CD14-positive monocyte (primary cell): Measurements from ENCODE around the gene TOLLIP. TPM values are rescaled to one million over a fixed set of nuclear protein-coding genes. Genes with fewer than 3 reads are reported as not detected.

Experiments
- DNase-seq, 3 donors: peaks; one replicate each; pipeline ENCODE4 v3.0.0-alpha.2; 2011 to 2022
- H2AFZ ChIP-seq: 2 replicates; pipeline ENCODE4 v1.6.0; 2012; ENCODE audit warnings: mild to moderate bottlenecking, low read depth, low read length, inconsistent platforms; ENCODE audit not compliant: insufficient read depth, poor library complexity, severe bottlenecking
- H3K27ac ChIP-seq, 2 donors: 1 replicate in 1 of 2; 2 replicates in 1 of 2; pipeline ENCODE4 v1.5.1; 2012 to 2013; ENCODE audit warnings: low read length in 2 of 2, control low read depth in 1 of 2, inconsistent platforms in 1 of 2, low read depth in 1 of 2, mild to moderate bottlenecking in 1 of 2
- H3K27me3 ChIP-seq, 2 donors: one replicate each; pipeline versions ENCODE4 v1.6.0 to v1.6.1; 2011 to 2013; ENCODE audit warnings: low read length in 2 of 2; ENCODE audit not compliant: control insufficient read depth in 2 of 2, insufficient read depth in 2 of 2
- H3K36me3 ChIP-seq, 2 donors: replicated peaks in 1 of 2; 1 replicate in 1 of 2; 2 replicates in 1 of 2; pipeline versions ENCODE4 v1.5.1 to v1.6.1; 2012 to 2013; ENCODE audit warnings: low read length in 2 of 2, control low read depth in 1 of 2, inconsistent platforms in 1 of 2, mild to moderate bottlenecking in 1 of 2; ENCODE audit not compliant: insufficient read depth in 2 of 2, control insufficient read depth in 1 of 2
- H3K4me1 ChIP-seq, 2 donors: 1 replicate in 1 of 2; 2 replicates in 1 of 2; pipeline versions ENCODE4 v1.5.1 to v1.6.1; 2012 to 2013; ENCODE audit warnings: low read length in 2 of 2, control low read depth in 1 of 2, inconsistent platforms in 1 of 2, mild to moderate bottlenecking in 1 of 2, moderate library complexity in 1 of 2; ENCODE audit not compliant: insufficient read depth in 2 of 2, control insufficient read depth in 1 of 2
- H3K4me2 ChIP-seq: replicated peaks from 2 replicates; pipeline ENCODE3; 2012; ENCODE audit warnings: low read length, moderate library complexity, mild to moderate bottlenecking; ENCODE audit not compliant: poor library complexity, severe bottlenecking; ENCODE audit errors: extremely low read depth
- H3K4me3 ChIP-seq, 3 experiments: fragments of 200-600 bp in 1 of 3; sonication (generic) in 1 of 3; replicated peaks in 1 of 3; 1 replicate in 2 of 3; 2 replicates in 1 of 3; pipeline ENCODE4 v1.5.1; 2011 to 2013; ENCODE audit warnings: low read length in 3 of 3, mild to moderate bottlenecking in 3 of 3, control low read depth in 2 of 3, low read depth in 2 of 3, inconsistent platforms in 1 of 3, moderate library complexity in 1 of 3
- H3K79me2 ChIP-seq: 2 replicates; pipeline ENCODE4 v1.6.0; 2012; ENCODE audit warnings: mild to moderate bottlenecking, control low read depth, inconsistent platforms, low read length, moderate library complexity; ENCODE audit not compliant: insufficient read depth
- H3K9ac ChIP-seq: 2 replicates; pipeline ENCODE4 v1.6.0; 2017; ENCODE audit warnings: low read length, mild to moderate bottlenecking; ENCODE audit not compliant: insufficient read depth, poor library complexity, severe bottlenecking
- H3K9me3 ChIP-seq, 2 donors: replicated peaks in 1 of 2; 1 replicate in 1 of 2; 2 replicates in 1 of 2; pipeline versions ENCODE4 v1.5.1 to v1.6.1; 2012 to 2013; ENCODE audit warnings: low read length in 2 of 2, control low read depth in 1 of 2; ENCODE audit not compliant: control insufficient read depth in 1 of 2, insufficient read depth in 1 of 2
- H4K20me1 ChIP-seq: 2 replicates; pipeline ENCODE4 v1.6.0; 2012; ENCODE audit warnings: mild to moderate bottlenecking, low read length, control low read depth, moderate library complexity; ENCODE audit not compliant: insufficient read depth
- H3K27ac Mint-ChIP-seq, 7 donors: one replicate each; pipeline ENCODE4 v1.8.0; 2020; ENCODE audit warnings: mild to moderate bottlenecking in 7 of 7, mixed read lengths in 7 of 7, moderate library complexity in 6 of 7, inconsistent platforms in 2 of 7
- H3K27me3 Mint-ChIP-seq, 3 donors: one replicate each; pipeline ENCODE4 v1.8.0; 2021 to 2022; ENCODE audit warnings: low read depth in 3 of 3, mild to moderate bottlenecking in 3 of 3, mixed read lengths in 3 of 3, moderate library complexity in 3 of 3, inconsistent platforms in 1 of 3
- H3K36me3 Mint-ChIP-seq, 2 donors: one replicate each; pipeline ENCODE4 v1.8.0; 2020; ENCODE audit warnings: mixed read lengths in 2 of 2, inconsistent platforms in 1 of 2, mild to moderate bottlenecking in 1 of 2
- H3K4me1 Mint-ChIP-seq: one replicate; pipeline ENCODE4 v1.8.0; 2020; ENCODE audit warnings: mild to moderate bottlenecking, mixed read lengths
- H3K4me3 Mint-ChIP-seq, 2 donors: one replicate each; pipeline ENCODE4 v1.8.0; 2020; ENCODE audit warnings: mild to moderate bottlenecking in 2 of 2, mixed read lengths in 2 of 2, moderate library complexity in 1 of 2
- H3K9me3 Mint-ChIP-seq, 7 donors: one replicate each; pipeline ENCODE4 v1.8.0; 2020 to 2022; ENCODE audit warnings: mixed read lengths in 7 of 7, mild to moderate bottlenecking in 6 of 7, moderate library complexity in 6 of 7, inconsistent platforms in 2 of 7
- CTCF ChIP-seq: fragments of 200-600 bp; IDR thresholded peaks from one replicate; pipeline ENCODE4 v1.8.0; 2022; ENCODE audit warnings: antibody characterized with exemption, mild to moderate bottlenecking
- WGBS: methylation state at CpG from one replicate; pipeline ENCODE4 v1.1.5; 2013; ENCODE audit warnings: missing lambda C conversion rate; ENCODE audit not compliant: insufficient coverage; 5-methylcytosine and 5-hydroxymethylcytosine counted together
- intact Hi-C, 2 donors: fragments of 100-400 bp; cut with micrococcal nuclease; formaldehyde crosslinking; loops; one replicate each; pipeline versions ENCODE4 v1.15.0 to v1.15.1; 2023
- polyA plus RNA-seq, 3 donors: library from polyadenylated mRNA; depleted of rRNA in 1 of 3; unstranded in 2 of 3; stranded (reverse) in 1 of 3; fragments of 300-500 nt in 2 of 3; fragments of >200 nt in 1 of 3; fragmentation: Illumina TruSeq in 2 of 3; gene quantifications; 1 replicate in 2 of 3; 2 replicates in 1 of 3; pipeline ENCODE4 v1.2.3, GENCODE V29; 2012 to 2021

TOLLIP gene
- polyA plus RNA-seq, 3 donors = 67.9 to 72.1 (median 71.7) TPM

DNA sequence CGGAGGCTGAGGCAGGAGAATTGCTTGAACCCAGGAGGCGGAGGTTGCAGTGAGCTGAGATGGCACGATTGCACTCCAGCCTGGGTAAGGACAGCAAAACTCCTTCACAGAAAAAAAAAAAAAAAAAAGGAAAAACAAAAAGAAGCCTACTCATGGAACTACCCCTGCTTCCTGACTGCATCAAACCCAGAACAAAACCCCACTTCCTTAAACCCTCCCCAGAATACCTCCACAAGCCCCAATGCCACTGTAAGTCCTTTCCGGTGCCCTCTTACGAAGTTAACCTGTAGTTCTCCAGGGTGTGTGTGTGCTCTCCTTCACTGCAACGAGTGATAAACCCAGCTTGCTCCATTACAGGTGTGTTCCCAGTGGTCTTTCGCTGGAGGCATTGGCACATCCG, 8.6 kb upstream of the TOLLIP start:
- intact Hi-C loops = no loop called here
- Mint-ChIP-seq H3K27me3 (peaks cover 0 to 5% (median 2%) of the 10 kb centered on the region in 3 donors), H3K4me3 (peak overlapping the region; percentile 41 to 74), H3K9me3 (peaks cover 2 to 10% (median 6%) of the 10 kb centered on the region in 7 donors), H3K4me1 (peaks cover 41% of the 10 kb centered on the region), H3K27ac (peak overlapping the region; percentile 56 to 89 (median 82)), H3K36me3 (peaks cover 4 to 8% of the 10 kb centered on the region in 2 donors)
- Histone ChIP-seq H3K4me3 (peak overlapping the region in 1 of 3 experiments; percentile 25), H3K27ac (peak overlapping the region; percentile 34 to 52), H3K9me3 (no peaks in the 10 kb centered on the region), H3K36me3 (no peaks in the 10 kb centered on the region), H3K79me2 (no peaks in the 10 kb centered on the region), H3K4me1 (peaks cover 36 to 38% of the 10 kb centered on the region in 2 donors), H4K20me1 (no peaks in the 10 kb centered on the region), H3K4me2 (peak overlapping the region; percentile 26), H3K27me3 (no peaks in the 10 kb centered on the region), H3K9ac (no peak overlapping the region), H2AFZ (peak overlapping the region; percentile 45)
- peak in 2 of 3 donors; percentile 32 to 44 for DNase-seq
- no peak for TF ChIP-seq CTCF
- 38% methylated on average over 5 of the region's 8 CpGs for WGBS

DNA sequence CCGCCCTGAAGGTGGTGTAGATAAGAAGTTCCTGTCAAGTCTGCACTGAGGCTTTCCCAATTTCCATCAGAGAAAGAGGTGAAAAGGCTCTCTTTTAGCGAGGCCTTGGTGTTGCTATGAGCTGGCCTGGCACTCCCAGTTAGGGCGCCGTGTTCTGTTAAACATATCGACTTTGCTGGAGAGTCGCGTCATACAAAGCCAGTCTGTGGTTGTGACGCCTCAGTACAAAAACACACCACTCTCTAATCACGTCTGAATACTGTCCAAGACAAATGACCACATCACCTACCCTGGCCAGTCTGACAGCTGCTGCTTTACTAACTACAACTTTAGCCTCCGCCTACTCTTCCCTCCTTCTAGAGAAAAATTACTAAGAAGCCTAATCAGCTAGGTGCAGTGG, 8.0 kb upstream of the TOLLIP start:
- H3K4me1 ChIP-seq = peaks cover 34 to 36% of the 10 kb centered on the region in 2 donors
- H3K4me2 ChIP-seq = peak overlapping the region; percentile 26
- intact Hi-C loops = no loop called here
- no peak overlapping the region for H3K9ac ChIP-seq
- H3K79me2 ChIP-seq = no peaks in the 10 kb centered on the region
- 85% methylated on average over 8 of the region's 10 CpGs for WGBS
- peak overlapping the region; percentile 56 to 83 (median 78) for H3K27ac Mint-ChIP-seq
- no peaks in the 10 kb centered on the region for H3K27me3 ChIP-seq
- H3K9me3 ChIP-seq = no peaks in the 10 kb centered on the region
- peak overlapping the region; percentile 45 for H2AFZ ChIP-seq
- peaks cover 4 to 8% of the 10 kb centered on the region in 2 donors for H3K36me3 Mint-ChIP-seq
- H3K36me3 ChIP-seq = no peaks in the 10 kb centered on the region
- H3K4me3 ChIP-seq = peak overlapping the region in 1 of 3 experiments; percentile 25
- H3K4me1 Mint-ChIP-seq = peaks cover 39% of the 10 kb centered on the region
- peaks cover 2 to 10% (median 6%) of the 10 kb centered on the region in 7 donors for H3K9me3 Mint-ChIP-seq
- H3K27me3 Mint-ChIP-seq = peaks cover 0 to 5% (median 2%) of the 10 kb centered on the region in 3 donors
- no peak for TF ChIP-seq CTCF
- DNase-seq = no peak
- H3K27ac ChIP-seq = peak overlapping the region; percentile 34 to 52
- H4K20me1 ChIP-seq = no peaks in the 10 kb centered on the region
- H3K4me3 Mint-ChIP-seq = peak overlapping the region in 1 of 2 donors; percentile 74
